GM18519 (cell line): ENCODE results near the gene TRAM1L1.

Experiments
- ATAC-seq: cut with Tn5 transposase; IDR thresholded peaks from one replicate; pipeline ENCODE4 v1.9.1; 2021; ENCODE audit warnings: mild to moderate bottlenecking, moderate library complexity; ENCODE audit not compliant: unreplicated experiment, low FRiP score

TRAM1L1 gene

GRCh38 chr4:117084866-117085701 is at the start of gene TRAM1L1:
TRAM1L1 (minus strand) TSS chr4:117085576; CDS start chr4:117085393, 183 bp downstream.
- ATAC-seq: no peak

- peak; percentile 52 for ATAC-seq
Measured at GRCh38 chr4:117134386-117134785, 49.0 kb upstream of the TRAM1L1 start.

GRCh38 chr4:117096886-117097285 is 11.5 kb upstream of the TRAM1L1 start:
- ATAC-seq: no peak

GRCh38 chr4:117096462-117096861 is 11.1 kb upstream of the TRAM1L1 start:
- no peak for ATAC-seq

GRCh38 chr4:117093571-117093970 is 8.2 kb upstream of the TRAM1L1 start:
- no peak for ATAC-seq

- no peak for ATAC-seq
Measured at GRCh38 chr4:117077760-117078159, 7.6 kb downstream of the TRAM1L1 start.

GRCh38 chr4:117068120-117068519 is 17.3 kb downstream of the TRAM1L1 start:
- ATAC-seq: no peak

GRCh38 chr4:117063961-117064696 is 21.2 kb downstream of the TRAM1L1 start:
- ATAC-seq: no peak

- no peak for ATAC-seq
Measured at GRCh38 chr4:117042962-117043361, 42.4 kb downstream of the TRAM1L1 start.
